ENCODE measurements around the gene RPS28.
"Not testable (repeated sequence)": the region's sequence is repeated elsewhere in the genome, so short reads cannot be mapped to it uniquely, and the experiment has no call there.

RPS28 gene

GRCh38 chr19:8340341-8341096, 19.2 kb downstream of the RPS28 start:
- in situ Hi-C loops (cut with HindIII; ENCODE audit: low sequenced_read_pairs): no loop called here

DNA sequence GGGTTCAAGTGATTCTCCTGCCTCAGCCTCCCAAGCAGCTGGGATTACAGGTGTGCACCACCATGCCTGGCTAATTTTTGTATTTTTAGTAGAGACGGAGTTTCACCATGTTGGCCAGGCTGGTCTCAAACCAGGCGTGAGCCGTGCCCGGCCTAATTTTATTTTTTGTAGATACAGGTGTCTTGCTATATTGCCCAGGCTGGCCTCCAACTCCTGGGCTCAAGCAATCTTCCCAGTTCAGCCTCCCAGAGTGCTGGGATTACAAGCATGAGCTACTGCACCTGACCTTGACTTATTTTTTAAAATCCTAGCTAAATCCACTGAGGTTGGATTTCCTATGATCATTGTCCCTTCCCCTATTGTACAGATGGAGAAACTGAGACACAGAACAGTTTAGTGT, 20.2 kb downstream of the RPS28 start:
- in situ Hi-C loops (cut with HindIII; ENCODE audit: low sequenced_read_pairs): not testable (repeated sequence)

DNA sequence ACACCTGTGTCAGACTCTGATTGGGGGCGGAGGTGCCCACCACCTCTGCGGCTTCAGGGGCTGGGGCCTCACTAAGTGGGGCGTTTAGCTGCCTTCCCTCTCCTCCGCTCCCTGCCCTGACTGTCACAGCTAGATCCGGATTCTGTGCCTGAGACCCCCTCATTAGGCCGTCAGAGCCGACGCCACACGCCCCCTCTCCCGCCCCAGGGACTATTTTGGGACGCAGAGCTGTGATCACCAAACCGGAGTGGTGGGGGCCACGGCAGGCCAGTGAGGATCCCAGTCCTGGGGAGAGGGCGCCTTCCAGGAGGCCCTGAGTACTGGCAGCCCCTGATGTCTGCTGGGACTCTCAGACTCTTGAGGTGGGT, 21.0 kb downstream of the RPS28 start:
- in situ Hi-C loops (cut with HindIII; ENCODE audit: low sequenced_read_pairs): no loop called here

GRCh38 chr19:8342684-8343482, 21.6 kb downstream of the RPS28 start, which contains the start of gene KANK3:
KANK3 (minus strand) TSS chr19:8343262; CDS start chr19:8337828, 5,434 bp downstream.
- in situ Hi-C loops (cut with HindIII; ENCODE audit: low sequenced_read_pairs): no loop called here

GRCh38 chr19:8343483-8343844, 22.2 kb downstream of the RPS28 start:
- in situ Hi-C loops (cut with HindIII; ENCODE audit: low sequenced_read_pairs): no loop called here

DNA sequence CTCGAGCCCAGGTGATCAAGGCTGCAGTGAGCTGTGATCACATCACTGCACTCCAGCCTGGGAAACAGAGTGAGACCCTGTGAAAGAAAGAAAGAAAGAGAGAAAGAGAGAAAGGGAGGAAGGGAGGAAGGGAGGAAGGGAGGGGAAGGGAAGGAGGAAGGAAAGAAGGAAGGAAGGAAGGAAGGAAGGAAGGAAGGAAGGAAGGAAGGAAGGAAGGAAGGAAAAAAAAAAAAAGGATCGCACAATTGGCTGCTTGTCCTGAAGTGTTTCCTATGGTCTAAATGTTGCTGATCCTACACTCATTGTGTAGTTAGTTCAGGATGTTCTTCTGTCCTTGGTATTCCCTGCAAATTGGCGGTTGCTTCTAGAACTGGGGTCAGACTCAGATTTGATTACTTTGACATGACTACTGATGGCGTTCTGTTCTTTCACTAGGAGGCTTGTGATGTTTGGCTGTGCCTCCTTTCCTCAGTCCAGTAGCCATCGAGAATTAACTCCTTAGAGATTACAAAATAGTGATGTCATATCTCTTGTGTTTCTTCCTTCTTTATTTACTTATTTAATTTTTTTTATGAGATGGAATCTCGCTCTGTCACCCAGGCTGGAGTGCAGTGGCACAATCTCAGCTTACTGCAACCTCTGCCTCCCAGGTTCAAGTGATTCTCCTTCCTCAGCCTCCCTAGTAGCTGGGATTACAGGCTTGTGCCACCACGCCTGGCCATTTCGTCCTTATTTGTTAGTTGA, 28.5 kb downstream of the RPS28 start:
- in situ Hi-C loops (cut with HindIII; ENCODE audit: low sequenced_read_pairs): not testable (repeated sequence)

- in situ Hi-C loops (cut with HindIII; ENCODE audit: low sequenced_read_pairs): no loop called here
These were observed 31.0 kb downstream of the RPS28 start for GRCh38 chr19:8352134-8352827.

- in situ Hi-C loops (cut with HindIII; ENCODE audit: low sequenced_read_pairs): not testable (repeated sequence)
These were observed 31.5 kb downstream of the RPS28 start for GRCh38 chr19:8352845-8353244.

DNA sequence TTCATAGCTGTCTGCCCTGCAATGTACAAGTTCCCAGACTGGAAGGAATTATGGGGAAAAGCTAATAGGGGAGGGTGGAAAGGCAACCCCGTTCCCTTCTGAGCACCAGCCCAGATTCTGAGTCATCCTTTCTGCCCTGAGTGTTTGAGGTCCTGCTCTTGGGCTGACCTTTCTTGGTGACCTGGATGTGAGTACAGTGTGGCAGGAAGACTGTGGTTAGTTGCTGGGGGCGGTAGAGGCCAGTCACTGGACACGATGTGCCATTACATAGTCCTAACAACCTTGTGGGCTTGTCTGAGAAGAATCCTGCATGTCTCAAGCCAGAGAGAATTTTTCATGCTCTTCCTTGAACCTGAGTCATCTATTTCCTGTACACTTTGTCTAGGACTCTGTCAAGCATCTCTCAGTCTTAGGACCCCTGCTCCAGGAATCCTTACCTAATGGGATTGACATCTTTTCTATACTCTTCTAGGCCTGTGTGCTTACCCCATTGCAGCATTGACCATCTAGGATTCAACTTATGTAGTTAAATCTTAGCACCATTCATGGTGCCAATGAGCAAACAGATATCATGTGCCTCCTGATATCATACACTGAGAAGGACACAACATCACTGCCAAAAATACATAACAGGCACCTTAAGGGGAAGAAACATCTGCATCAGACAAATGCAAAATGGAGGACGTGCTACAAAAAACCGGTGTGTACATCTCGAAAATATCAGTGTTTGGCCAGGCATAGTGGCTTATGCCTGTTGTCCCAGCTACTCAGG, 34.5 kb downstream of the RPS28 start:
- in situ Hi-C loops (cut with HindIII; ENCODE audit: low sequenced_read_pairs): no loop called here

GRCh38 chr19:8357007-8357521, 35.8 kb downstream of the RPS28 start:
- in situ Hi-C loops (cut with HindIII; ENCODE audit: low sequenced_read_pairs): no loop called here

DNA sequence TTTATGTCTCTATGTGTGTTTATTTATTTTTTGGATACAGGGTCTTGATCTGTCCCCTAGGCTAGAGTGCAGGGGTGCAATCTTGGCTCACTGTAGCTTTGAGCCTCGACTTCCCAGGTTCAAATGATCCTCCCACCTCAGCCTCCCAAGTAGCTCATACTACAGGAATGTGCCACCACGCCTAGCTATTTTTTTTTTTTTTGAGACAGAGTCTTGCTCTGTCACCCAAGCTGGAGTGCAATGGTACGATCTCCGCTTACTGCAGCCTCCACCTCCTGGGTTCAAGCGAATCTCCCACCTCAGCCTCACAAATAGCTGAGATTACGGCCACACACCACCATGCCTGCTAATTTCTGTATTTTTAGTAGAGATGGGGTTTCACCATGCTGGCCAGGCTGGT, 37.7 kb downstream of the RPS28 start:
- in situ Hi-C loops (cut with HindIII; ENCODE audit: low sequenced_read_pairs): no loop called here

GRCh38 chr19:8360196-8360595, 38.9 kb downstream of the RPS28 start:
- in situ Hi-C loops (cut with HindIII; ENCODE audit: low sequenced_read_pairs): no loop called here

DNA sequence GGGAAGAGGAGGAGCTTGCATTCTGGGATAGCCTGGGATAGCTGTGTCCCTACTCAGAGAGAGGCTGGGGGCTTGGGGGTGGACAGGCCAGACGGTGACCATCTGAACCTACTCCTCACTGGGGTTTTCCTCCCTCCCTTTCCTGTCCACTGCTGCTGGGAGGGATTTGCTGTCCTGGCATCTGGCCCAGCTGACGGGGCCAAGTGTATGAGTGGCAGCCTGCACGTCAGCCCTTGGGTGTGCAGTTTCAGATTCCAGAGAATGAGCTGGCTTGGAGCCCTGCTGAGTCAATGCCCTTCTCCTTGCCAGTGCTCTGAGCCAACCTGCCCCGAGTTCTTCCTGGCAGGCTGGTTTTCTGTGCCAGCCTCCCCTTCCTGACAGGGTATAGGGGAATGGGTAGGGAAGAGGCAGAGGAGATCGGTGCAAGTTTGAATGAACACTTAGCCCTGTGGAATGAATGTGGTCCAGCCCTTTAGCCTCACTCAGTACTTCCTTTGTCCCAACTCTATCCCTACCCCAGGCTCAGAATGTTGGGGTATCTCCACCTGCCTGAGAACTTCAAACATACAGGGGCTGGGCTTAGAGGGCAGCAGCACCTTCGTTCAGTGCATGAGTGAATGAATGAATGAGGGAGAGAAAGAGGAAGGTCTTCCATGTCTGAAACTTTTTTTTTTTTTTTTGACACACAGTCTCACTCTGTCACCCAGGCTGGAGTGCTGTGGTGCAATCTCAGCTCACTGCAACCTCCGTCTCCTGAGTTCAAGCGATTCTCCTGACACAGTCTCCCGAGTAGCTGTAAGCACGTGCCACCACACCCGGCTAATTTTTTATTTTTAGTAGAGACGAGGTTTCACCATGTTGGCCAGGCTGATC, 40.9 kb downstream of the RPS28 start:
- in situ Hi-C loops (cut with HindIII; ENCODE audit: low sequenced_read_pairs): no loop called here

DNA sequence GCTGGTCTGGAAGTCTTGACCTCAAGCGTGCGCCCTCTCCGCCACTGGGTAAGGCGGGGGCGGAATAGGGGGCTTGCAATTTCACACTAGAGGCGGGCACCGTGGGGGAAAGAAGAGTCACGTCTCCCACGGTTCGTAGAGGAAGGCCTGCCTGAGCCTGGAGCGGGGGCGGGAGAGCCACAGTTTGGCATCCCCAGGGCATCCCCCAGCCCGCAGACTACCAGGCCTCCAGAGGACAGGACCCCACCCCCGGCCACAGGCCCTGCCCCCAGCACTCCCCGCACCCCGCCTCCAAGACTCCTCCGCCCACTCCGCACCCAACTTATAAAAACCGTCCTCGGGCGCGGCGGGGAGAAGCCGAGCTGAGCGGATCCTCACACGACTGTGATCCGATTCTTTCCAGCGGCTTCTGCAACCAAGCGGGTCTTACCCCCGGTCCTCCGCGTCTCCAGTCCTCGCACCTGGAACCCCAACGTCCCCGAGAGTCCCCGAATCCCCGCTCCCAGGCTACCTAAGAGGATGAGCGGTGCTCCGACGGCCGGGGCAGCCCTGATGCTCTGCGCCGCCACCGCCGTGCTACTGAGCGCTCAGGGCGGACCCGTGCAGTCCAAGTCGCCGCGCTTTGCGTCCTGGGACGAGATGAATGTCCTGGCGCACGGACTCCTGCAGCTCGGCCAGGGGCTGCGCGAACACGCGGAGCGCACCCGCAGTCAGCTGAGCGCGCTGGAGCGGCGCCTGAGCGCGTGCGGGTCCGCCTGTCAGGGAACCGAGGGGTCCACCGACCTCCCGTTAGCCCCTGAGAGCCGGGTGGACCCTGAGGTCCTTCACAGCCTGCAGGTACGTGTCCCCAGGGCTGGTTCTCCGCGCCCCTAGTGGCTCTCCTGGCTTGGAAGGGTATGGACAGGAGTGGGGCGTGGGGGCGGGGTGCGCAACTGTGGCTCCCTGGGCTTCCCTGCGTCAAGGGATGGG, 42.8 kb downstream of the RPS28 start, which contains the start of gene ANGPTL4:
Gene ANGPTL4 (plus strand): TSS at position 353 of the 969 bp plus-strand sequence. CDS start 167 bp downstream, at position 520.
- in situ Hi-C loops (cut with HindIII; ENCODE audit: low sequenced_read_pairs): no loop called here

DNA sequence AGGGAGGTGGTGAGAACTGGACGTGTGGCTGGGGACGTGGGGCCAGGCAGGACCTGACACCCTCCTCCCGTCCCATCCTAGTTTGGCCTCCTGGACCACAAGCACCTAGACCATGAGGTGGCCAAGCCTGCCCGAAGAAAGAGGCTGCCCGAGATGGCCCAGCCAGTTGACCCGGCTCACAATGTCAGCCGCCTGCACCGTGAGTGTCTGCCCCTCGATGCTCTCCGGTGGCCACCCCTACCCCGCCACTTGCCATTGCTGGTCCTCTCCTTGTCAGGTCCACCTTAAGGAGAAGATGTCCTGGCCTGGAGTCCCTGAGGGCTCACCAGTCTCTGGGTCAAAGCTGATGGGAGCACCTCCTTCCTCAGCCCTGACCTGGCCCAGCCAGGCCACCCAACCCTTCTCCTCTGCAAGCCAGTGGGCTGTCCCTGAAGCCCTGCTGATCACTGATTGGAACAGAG, 44.9 kb downstream of the RPS28 start:
- in situ Hi-C loops (cut with HindIII; ENCODE audit: low sequenced_read_pairs): no loop called here

DNA sequence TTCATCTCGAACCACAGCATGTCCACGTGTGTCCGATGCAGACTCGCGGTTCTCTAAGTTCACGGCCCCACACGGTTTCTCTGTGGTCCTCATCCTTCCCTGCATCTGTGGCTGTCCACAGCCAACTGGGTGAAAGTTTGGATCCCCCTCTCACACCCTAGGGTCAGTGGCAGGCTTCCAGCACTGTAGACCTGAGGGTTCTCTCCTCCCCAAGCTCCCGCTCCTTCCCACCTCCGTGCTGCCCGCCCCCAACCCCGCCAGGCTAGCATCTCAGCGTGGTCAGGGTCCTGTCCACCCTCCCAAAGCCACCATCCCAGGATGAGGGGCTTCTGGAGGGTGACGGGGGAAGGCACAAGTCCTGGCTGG, 45.6 kb downstream of the RPS28 start:
- in situ Hi-C loops (cut with HindIII; ENCODE audit: low sequenced_read_pairs): no loop called here

- in situ Hi-C loops (cut with HindIII; ENCODE audit: low sequenced_read_pairs): no loop called here
These were observed 46.2 kb downstream of the RPS28 start for GRCh38 chr19:8367327-8368001.

Measured in DLD1 (cell line).